HUES6 (cell line): ENCODE measurements around the gene POLE2.

Experiments
- H3K27ac ChIP-seq: 2 replicates; pipeline ENCODE4 v1.7.0; 2013; ENCODE audit warnings: low read depth, mild to moderate bottlenecking, low read length, inconsistent platforms
- H3K27me3 ChIP-seq: 2 replicates; pipeline ENCODE4 v1.6.1; 2013; ENCODE audit warnings: low read length; ENCODE audit not compliant: control insufficient read depth, insufficient read depth
- H3K36me3 ChIP-seq: 2 replicates; pipeline ENCODE4 v1.6.1; 2013; ENCODE audit warnings: low read length; ENCODE audit not compliant: control insufficient read depth, insufficient read depth
- H3K4me1 ChIP-seq: 2 replicates; pipeline ENCODE4 v1.6.1; 2013; ENCODE audit warnings: low read length; ENCODE audit not compliant: control insufficient read depth, insufficient read depth
- H3K4me3 ChIP-seq: 2 replicates; pipeline ENCODE4 v1.5.1; 2013; ENCODE audit warnings: low read depth, low read length
- H3K9ac ChIP-seq: one replicate; pipeline ENCODE4 v1.6.1; 2013; ENCODE audit warnings: mild to moderate bottlenecking, low read length
- H3K9me3 ChIP-seq: 2 replicates; pipeline ENCODE4 v1.6.1; 2013; ENCODE audit warnings: low read depth, low read length; ENCODE audit not compliant: control insufficient read depth, insufficient read depth

Gene POLE2

DNA sequence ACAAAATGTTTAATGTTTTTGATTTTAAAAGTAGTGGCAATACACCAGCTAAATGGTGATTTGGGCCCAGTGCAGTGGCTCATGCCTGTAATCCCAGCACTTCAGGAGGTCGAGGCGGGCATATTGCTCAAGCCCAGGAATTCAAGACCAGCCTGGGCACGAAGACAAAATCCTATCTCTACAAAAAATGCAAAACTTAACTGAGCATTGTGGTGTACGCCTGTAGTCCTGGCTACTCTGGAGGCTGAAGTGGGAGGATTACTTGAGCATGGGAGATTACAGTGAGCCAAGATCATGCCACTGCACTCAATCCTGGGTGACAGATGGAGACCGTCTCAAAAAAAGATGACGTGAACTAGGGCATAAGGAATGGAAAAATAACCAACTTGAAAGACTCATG is 72.2 kb downstream of the POLE2 start:
- H3K9me3 ChIP-seq, result no peaks in the 10 kb centered on the region
- no peak overlapping the region for H3K9ac ChIP-seq
- H3K27me3 ChIP-seq, result no peaks in the 10 kb centered on the region
- no peak overlapping the region for H3K4me3 ChIP-seq
- no peak overlapping the region for H3K27ac ChIP-seq
- H3K4me1 ChIP-seq, result no peaks in the 10 kb centered on the region
- H3K36me3 ChIP-seq, result peaks cover 33% of the 10 kb centered on the region

GRCh38 chr14:49614196-49614595 is 73.8 kb downstream of the POLE2 start:
- H3K4me1 ChIP-seq, result no peaks in the 10 kb centered on the region

GRCh38 chr14:49612671-49613070 is 75.3 kb downstream of the POLE2 start:
- no peaks in the 10 kb centered on the region for H3K27me3 ChIP-seq

More at GRCh38 chr14:49614196-49614595, 73.8 kb downstream of the POLE2 start:
- Histone ChIP-seq H3K36me3 (peaks cover 31% of the 10 kb centered on the region), H3K4me3 (no peak overlapping the region), H3K9ac (no peak overlapping the region), H3K27me3 (no peaks in the 10 kb centered on the region), H3K27ac (no peak overlapping the region), H3K9me3 (no peaks in the 10 kb centered on the region)

GRCh38 chr14:49612251-49612650 is 75.8 kb downstream of the POLE2 start:
- Histone ChIP-seq H3K4me3 (no peak overlapping the region), H3K9ac (no peak overlapping the region), H3K27ac (no peak overlapping the region), H3K36me3 (peaks cover 23% of the 10 kb centered on the region), H3K27me3 (no peaks in the 10 kb centered on the region), H3K4me1 (no peaks in the 10 kb centered on the region), H3K9me3 (no peaks in the 10 kb centered on the region)

More at GRCh38 chr14:49612671-49613070, 75.3 kb downstream of the POLE2 start:
- H3K9me3 ChIP-seq, result no peaks in the 10 kb centered on the region
- H3K4me1 ChIP-seq, result no peaks in the 10 kb centered on the region
- no peak overlapping the region for H3K27ac ChIP-seq
- H3K36me3 ChIP-seq, result peaks cover 23% of the 10 kb centered on the region
- H3K4me3 ChIP-seq, result no peak overlapping the region
- H3K9ac ChIP-seq, result no peak overlapping the region

- Histone ChIP-seq H3K36me3 (peaks cover 34% of the 10 kb centered on the region), H3K27ac (no peak overlapping the region), H3K4me3 (no peak overlapping the region), H3K27me3 (no peaks in the 10 kb centered on the region), H3K9me3 (no peaks in the 10 kb centered on the region), H3K4me1 (no peaks in the 10 kb centered on the region), H3K9ac (no peak overlapping the region)
Observed at GRCh38 chr14:49607583-49607982, 80.4 kb downstream of the POLE2 start.

- H3K9ac ChIP-seq, result peak within 1 kb of the TSS; percentile 99
- no peaks in the 10 kb centered on the region for H3K4me1 ChIP-seq
- H3K9me3 ChIP-seq, result no peaks in the 10 kb centered on the region
- peak within 1 kb of the TSS; percentile 97 for H3K4me3 ChIP-seq
- no peaks in the 10 kb centered on the region for H3K27me3 ChIP-seq
- H3K27ac ChIP-seq, result peak within 1 kb of the TSS; percentile 94
- peaks cover 18% of the 10 kb centered on the region for H3K36me3 ChIP-seq
Observed at GRCh38 chr14:49598485-49599300, 89.3 kb downstream of the POLE2 start, which contains the start of gene LRR1. Gene LRR1 (plus strand): TSS chr14:49598940. CDS start chr14:49599021, 81 bp downstream.

GRCh38 chr14:49598189-49598484 is 89.9 kb downstream of the POLE2 start:
- H3K9me3 ChIP-seq, result no peaks in the 10 kb centered on the region
- H3K27ac ChIP-seq, result peak overlapping the region; percentile 94
- H3K27me3 ChIP-seq, result no peaks in the 10 kb centered on the region
- no peaks in the 10 kb centered on the region for H3K4me1 ChIP-seq
- peak overlapping the region; percentile 90 for H3K4me3 ChIP-seq
- H3K9ac ChIP-seq, result peak overlapping the region; percentile 99
- H3K36me3 ChIP-seq, result peaks cover 16% of the 10 kb centered on the region

DNA sequence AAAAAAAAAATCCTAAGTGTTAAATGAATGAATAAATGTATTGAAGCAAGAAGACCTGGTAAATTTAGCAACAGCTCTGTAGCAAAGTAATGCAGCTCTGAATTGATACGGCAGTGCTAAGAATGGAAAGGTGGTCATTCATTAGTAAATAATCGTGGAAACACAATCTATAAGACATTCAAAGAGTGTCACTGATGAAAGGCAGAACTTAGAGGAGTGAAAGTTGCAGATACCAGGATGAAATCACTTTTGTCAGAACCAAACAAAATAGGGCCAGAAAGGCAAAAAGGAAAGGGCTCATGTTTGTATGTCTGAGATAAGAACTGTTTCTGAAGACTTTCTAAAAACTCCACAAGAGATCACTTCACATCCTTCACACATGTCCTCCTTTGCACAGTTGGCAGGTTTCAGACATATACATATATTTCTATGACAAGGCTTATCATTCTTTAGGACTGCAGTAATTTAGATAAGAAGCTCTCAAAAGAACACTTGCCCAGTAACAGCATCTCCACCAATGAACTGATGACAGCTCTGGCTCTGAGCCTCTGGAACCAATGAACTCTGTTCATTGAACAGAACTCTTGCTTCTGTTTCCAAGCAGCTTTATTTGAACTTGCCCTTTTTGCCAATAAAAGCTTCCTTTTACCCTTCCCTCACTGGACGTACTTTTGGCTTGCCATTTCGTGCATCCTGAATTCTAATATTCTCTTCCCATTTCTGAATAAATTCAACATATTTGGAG is 93.5 kb downstream of the POLE2 start:
- Histone ChIP-seq H3K36me3 (no peaks in the 10 kb centered on the region), H3K27ac (no peak overlapping the region), H3K4me3 (no peak overlapping the region), H3K4me1 (no peaks in the 10 kb centered on the region), H3K9me3 (no peaks in the 10 kb centered on the region), H3K9ac (no peak overlapping the region), H3K27me3 (no peaks in the 10 kb centered on the region)
